OCI-LY3 (cell line): ENCODE data around the gene CDH4.

Source experiments
- EZH2phosphoT487 ChIP-seq: fragments of 200-600 bp; shearing (Covaris generic); IDR thresholded peaks from 2 replicates; pipeline ENCODE4 v1.6.1; 2018; ENCODE audit warnings: antibody characterized with exemption, mixed run types, low read depth
- TF ChIP-seq, protein P1 (sequence below): fragments of 200-600, 300-600 bp; sonication (generic); IDR thresholded peaks from 2 replicates; pipeline ENCODE4 v1.5.1; 2014; ENCODE audit warnings: antibody characterized with exemption, low read length, low read depth

- TF ChIP-seq, protein P1, sequence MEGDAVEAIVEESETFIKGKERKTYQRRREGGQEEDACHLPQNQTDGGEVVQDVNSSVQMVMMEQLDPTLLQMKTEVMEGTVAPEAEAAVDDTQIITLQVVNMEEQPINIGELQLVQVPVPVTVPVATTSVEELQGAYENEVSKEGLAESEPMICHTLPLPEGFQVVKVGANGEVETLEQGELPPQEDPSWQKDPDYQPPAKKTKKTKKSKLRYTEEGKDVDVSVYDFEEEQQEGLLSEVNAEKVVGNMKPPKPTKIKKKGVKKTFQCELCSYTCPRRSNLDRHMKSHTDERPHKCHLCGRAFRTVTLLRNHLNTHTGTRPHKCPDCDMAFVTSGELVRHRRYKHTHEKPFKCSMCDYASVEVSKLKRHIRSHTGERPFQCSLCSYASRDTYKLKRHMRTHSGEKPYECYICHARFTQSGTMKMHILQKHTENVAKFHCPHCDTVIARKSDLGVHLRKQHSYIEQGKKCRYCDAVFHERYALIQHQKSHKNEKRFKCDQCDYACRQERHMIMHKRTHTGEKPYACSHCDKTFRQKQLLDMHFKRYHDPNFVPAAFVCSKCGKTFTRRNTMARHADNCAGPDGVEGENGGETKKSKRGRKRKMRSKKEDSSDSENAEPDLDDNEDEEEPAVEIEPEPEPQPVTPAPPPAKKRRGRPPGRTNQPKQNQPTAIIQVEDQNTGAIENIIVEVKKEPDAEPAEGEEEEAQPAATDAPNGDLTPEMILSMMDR = no peak
- no peak for TF ChIP-seq EZH2phosphoT487
Observed at GRCh38 chr20:61535091-61535490, 283.0 kb downstream of the CDH4 start.
